K562 (cell line): ENCODE results near the gene GPX6. TPM values are rescaled to one million over a fixed set of nuclear protein-coding genes. Genes with fewer than 3 reads are reported as not detected.

Source experiments
- MECOM ChIP-seq: fragments of 250-450 bp; sonication (Bioruptor Pico); IDR thresholded peaks from 2 replicates; pipeline ENCODE4 v1.8.0; 2022; ENCODE audit warnings: inconsistent platforms
- PML ChIP-seq: IDR thresholded peaks from 2 replicates; pipeline ENCODE4 v1.6.1; 2012; ENCODE audit warnings: low read length, inconsistent platforms
- PRMT5 ChIP-seq: sonication (generic); formaldehyde crosslinking; IDR thresholded peaks from 2 replicates; pipeline ENCODE4 v1.5.0; 2020; ENCODE audit warnings: missing genetic modification reagents
- RCOR1 ChIP-seq, 2 experiments: IDR thresholded peaks; 2 replicates each; pipeline ENCODE4 v1.6.1; 2012; ENCODE audit warnings: low read depth in 2 of 2, low read length in 2 of 2, borderline replicate concordance in 1 of 2, improper control_type of control experiment in 1 of 2
- TEAD1 ChIP-seq, 2 experiments: fragments of 450-650 bp in 1 of 2; sonication (generic) in 1 of 2; formaldehyde crosslinking; IDR thresholded peaks; 2 replicates each; pipeline versions ENCODE4 v1.4.0 to v1.8.0; 2020 to 2022; ENCODE audit warnings: mild to moderate bottlenecking in 2 of 2, missing genetic modification reagents in 1 of 2
- TRIM28 ChIP-seq: fragments of 450-650 bp; IDR thresholded peaks from 2 replicates; pipeline ENCODE4 v1.6.1; 2017
- XRCC3 ChIP-seq: fragments of 450-650 bp; IDR thresholded peaks from 2 replicates; pipeline ENCODE4 v1.6.1; 2017; ENCODE audit warnings: mild to moderate bottlenecking, moderate library complexity
- ZKSCAN1 ChIP-seq: fragments of 150-350 bp; IDR thresholded peaks from 2 replicates; pipeline ENCODE4 v1.6.1; 2016; ENCODE audit warnings: low read depth, low read length
- ZNF165 ChIP-seq: fragments of 250-450 bp; sonication (Bioruptor Pico); IDR thresholded peaks from 2 replicates; pipeline ENCODE4 v1.4.0; 2020; ENCODE audit warnings: borderline replicate concordance
- ZNF263 ChIP-seq: sonication (generic); formaldehyde crosslinking; IDR thresholded peaks from 2 replicates; pipeline ENCODE4 v1.8.0; 2022; ENCODE audit warnings: mild to moderate bottlenecking, missing genetic modification reagents, borderline replicate concordance
- polyA plus RNA-seq, 8 experiments: library from polyadenylated mRNA; depleted of rRNA in 4 of 8; stranded (reverse) in 5 of 8; unstranded in 3 of 8; fragments of >200 nt; fragmentation: Nextera tagmentation in 2 of 8; fragmentation: Illumina TruSeq in 1 of 8; extraction: Ambion mirVana in 2 of 8; extraction: Trizol in 1 of 8; gene quantifications; 2 replicates each; pipeline versions ENCODE4 v1.2.1 to v1.2.3, GENCODE V29; 2011 to 2014; ENCODE audit warnings: inconsistent platforms in 1 of 8, missing spikeins in 1 of 8
- total RNA-seq, 7 experiments: library from RNA; depleted of rRNA in 6 of 7; stranded (reverse); fragments of >200 nt in 6 of 7; fragmentation: Illumina TruSeq in 2 of 7; extraction: Trizol in 2 of 7; gene quantifications; 2 replicates each; pipeline versions ENCODE4 v1.2.1 to v1.2.3, GENCODE V29; 2011 to 2021; ENCODE audit warnings: low replicate concordance in 1 of 7
- TF ChIP-seq, protein P1 (sequence below): fragments of 450-650 bp; IDR thresholded peaks from 2 replicates; pipeline ENCODE4 v1.6.1; 2016; ENCODE audit warnings: borderline replicate concordance
- TF ChIP-seq, protein P2 (sequence below): sonication (generic); formaldehyde crosslinking; IDR thresholded peaks from 2 replicates; pipeline ENCODE4 v1.8.0; 2022; ENCODE audit warnings: mild to moderate bottlenecking, missing genetic modification reagents
- TF ChIP-seq, protein P3 (sequence below): fragments of 200-600 bp; sonication (generic); IDR thresholded peaks from one replicate; pipeline ENCODE4 v1.6.1; 2012; ENCODE audit warnings: mild to moderate bottlenecking, low read depth, low read length, inconsistent platforms

GPX6 gene
- total and polyA plus RNA-seq, 9 of the 15 experiments (the other 6 are each of a cell fraction or from before 2014, with no cell fraction given), result not detected

DNA sequence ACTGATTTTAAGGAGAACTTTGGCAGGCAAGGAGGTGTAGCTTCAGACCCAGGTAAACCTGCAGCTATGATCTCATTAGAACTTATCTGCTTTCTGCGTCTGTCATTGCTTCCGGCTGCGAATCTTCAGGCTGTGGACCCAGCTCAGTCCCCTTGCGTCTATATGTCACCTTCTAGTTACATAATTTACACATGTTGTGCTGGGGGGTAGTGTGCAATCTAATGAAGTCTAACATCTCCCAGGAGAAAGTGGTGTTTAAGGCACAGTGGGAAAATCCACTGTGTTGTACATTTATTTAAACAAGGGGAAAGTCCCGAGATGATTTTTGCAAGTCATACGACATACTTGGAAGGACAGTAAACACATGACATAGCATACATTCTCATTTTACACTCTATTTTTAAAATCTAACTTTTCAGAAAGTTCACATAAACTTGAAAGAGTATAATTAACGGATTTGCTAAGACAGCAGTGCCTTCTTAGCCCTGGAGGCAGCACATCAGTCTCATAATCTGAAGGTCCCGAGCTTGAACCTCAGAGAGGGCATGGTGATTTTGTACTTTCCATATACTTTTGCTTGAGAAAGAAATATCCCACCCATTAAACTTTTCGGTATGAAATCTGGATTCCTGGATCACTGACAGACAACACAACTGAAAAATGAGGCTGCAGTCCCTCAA is 35.2 kb downstream of the GPX6 start (continued):
- TF ChIP-seq ZNF263 (CRISPR knock-in tag), result no peak
- TF ChIP-seq PML, result peak; percentile 71
- TF ChIP-seq, protein P1, sequence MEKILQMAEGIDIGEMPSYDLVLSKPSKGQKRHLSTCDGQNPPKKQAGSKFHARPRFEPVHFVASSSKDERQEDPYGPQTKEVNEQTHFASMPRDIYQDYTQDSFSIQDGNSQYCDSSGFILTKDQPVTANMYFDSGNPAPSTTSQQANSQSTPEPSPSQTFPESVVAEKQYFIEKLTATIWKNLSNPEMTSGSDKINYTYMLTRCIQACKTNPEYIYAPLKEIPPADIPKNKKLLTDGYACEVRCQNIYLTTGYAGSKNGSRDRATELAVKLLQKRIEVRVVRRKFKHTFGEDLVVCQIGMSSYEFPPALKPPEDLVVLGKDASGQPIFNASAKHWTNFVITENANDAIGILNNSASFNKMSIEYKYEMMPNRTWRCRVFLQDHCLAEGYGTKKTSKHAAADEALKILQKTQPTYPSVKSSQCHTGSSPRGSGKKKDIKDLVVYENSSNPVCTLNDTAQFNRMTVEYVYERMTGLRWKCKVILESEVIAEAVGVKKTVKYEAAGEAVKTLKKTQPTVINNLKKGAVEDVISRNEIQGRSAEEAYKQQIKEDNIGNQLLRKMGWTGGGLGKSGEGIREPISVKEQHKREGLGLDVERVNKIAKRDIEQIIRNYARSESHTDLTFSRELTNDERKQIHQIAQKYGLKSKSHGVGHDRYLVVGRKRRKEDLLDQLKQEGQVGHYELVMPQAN, result no peak
- no peak for TF ChIP-seq XRCC3
- no peak for TF ChIP-seq PRMT5
- no peak for TF ChIP-seq ZNF165
- no peak for TF ChIP-seq MECOM (CRISPR knock-in tag)
- TF ChIP-seq TEAD1 (CRISPR knock-in tag; IDR thresholded peaks at IDR 0.05), result no peak
- peak; percentile 21 to 75; a peak in 2 of 4 replicates for TF ChIP-seq RCOR1 (IDR thresholded peaks at IDR 0.05; ENCODE audit: borderline replicate concordance in 1 of 2, low read depth in 2 of 2, low read length in 2 of 2)
- TF ChIP-seq TRIM28, result no peak
- TF ChIP-seq, protein P2, sequence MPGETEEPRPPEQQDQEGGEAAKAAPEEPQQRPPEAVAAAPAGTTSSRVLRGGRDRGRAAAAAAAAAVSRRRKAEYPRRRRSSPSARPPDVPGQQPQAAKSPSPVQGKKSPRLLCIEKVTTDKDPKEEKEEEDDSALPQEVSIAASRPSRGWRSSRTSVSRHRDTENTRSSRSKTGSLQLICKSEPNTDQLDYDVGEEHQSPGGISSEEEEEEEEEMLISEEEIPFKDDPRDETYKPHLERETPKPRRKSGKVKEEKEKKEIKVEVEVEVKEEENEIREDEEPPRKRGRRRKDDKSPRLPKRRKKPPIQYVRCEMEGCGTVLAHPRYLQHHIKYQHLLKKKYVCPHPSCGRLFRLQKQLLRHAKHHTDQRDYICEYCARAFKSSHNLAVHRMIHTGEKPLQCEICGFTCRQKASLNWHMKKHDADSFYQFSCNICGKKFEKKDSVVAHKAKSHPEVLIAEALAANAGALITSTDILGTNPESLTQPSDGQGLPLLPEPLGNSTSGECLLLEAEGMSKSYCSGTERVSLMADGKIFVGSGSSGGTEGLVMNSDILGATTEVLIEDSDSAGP, result no peak
- no peak for TF ChIP-seq ZKSCAN1
- TF ChIP-seq, protein P3, sequence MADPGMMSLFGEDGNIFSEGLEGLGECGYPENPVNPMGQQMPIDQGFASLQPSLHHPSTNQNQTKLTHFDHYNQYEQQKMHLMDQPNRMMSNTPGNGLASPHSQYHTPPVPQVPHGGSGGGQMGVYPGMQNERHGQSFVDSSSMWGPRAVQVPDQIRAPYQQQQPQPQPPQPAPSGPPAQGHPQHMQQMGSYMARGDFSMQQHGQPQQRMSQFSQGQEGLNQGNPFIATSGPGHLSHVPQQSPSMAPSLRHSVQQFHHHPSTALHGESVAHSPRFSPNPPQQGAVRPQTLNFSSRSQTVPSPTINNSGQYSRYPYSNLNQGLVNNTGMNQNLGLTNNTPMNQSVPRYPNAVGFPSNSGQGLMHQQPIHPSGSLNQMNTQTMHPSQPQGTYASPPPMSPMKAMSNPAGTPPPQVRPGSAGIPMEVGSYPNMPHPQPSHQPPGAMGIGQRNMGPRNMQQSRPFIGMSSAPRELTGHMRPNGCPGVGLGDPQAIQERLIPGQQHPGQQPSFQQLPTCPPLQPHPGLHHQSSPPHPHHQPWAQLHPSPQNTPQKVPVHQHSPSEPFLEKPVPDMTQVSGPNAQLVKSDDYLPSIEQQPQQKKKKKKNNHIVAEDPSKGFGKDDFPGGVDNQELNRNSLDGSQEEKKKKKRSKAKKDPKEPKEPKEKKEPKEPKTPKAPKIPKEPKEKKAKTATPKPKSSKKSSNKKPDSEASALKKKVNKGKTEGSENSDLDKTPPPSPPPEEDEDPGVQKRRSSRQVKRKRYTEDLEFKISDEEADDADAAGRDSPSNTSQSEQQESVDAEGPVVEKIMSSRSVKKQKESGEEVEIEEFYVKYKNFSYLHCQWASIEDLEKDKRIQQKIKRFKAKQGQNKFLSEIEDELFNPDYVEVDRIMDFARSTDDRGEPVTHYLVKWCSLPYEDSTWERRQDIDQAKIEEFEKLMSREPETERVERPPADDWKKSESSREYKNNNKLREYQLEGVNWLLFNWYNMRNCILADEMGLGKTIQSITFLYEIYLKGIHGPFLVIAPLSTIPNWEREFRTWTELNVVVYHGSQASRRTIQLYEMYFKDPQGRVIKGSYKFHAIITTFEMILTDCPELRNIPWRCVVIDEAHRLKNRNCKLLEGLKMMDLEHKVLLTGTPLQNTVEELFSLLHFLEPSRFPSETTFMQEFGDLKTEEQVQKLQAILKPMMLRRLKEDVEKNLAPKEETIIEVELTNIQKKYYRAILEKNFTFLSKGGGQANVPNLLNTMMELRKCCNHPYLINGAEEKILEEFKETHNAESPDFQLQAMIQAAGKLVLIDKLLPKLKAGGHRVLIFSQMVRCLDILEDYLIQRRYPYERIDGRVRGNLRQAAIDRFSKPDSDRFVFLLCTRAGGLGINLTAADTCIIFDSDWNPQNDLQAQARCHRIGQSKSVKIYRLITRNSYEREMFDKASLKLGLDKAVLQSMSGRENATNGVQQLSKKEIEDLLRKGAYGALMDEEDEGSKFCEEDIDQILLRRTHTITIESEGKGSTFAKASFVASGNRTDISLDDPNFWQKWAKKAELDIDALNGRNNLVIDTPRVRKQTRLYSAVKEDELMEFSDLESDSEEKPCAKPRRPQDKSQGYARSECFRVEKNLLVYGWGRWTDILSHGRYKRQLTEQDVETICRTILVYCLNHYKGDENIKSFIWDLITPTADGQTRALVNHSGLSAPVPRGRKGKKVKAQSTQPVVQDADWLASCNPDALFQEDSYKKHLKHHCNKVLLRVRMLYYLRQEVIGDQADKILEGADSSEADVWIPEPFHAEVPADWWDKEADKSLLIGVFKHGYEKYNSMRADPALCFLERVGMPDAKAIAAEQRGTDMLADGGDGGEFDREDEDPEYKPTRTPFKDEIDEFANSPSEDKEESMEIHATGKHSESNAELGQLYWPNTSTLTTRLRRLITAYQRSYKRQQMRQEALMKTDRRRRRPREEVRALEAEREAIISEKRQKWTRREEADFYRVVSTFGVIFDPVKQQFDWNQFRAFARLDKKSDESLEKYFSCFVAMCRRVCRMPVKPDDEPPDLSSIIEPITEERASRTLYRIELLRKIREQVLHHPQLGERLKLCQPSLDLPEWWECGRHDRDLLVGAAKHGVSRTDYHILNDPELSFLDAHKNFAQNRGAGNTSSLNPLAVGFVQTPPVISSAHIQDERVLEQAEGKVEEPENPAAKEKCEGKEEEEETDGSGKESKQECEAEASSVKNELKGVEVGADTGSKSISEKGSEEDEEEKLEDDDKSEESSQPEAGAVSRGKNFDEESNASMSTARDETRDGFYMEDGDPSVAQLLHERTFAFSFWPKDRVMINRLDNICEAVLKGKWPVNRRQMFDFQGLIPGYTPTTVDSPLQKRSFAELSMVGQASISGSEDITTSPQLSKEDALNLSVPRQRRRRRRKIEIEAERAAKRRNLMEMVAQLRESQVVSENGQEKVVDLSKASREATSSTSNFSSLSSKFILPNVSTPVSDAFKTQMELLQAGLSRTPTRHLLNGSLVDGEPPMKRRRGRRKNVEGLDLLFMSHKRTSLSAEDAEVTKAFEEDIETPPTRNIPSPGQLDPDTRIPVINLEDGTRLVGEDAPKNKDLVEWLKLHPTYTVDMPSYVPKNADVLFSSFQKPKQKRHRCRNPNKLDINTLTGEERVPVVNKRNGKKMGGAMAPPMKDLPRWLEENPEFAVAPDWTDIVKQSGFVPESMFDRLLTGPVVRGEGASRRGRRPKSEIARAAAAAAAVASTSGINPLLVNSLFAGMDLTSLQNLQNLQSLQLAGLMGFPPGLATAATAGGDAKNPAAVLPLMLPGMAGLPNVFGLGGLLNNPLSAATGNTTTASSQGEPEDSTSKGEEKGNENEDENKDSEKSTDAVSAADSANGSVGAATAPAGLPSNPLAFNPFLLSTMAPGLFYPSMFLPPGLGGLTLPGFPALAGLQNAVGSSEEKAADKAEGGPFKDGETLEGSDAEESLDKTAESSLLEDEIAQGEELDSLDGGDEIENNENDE, result no peak
